ENCODE data around the gene DNLZ. TPM values are rescaled to one million over a fixed set of nuclear protein-coding genes. Genes with fewer than 3 reads are reported as not detected.

DNLZ gene
- total and polyA plus RNA-seq, 7 donors: 8.2 to 40.7 (median 18.7) TPM

DNA sequence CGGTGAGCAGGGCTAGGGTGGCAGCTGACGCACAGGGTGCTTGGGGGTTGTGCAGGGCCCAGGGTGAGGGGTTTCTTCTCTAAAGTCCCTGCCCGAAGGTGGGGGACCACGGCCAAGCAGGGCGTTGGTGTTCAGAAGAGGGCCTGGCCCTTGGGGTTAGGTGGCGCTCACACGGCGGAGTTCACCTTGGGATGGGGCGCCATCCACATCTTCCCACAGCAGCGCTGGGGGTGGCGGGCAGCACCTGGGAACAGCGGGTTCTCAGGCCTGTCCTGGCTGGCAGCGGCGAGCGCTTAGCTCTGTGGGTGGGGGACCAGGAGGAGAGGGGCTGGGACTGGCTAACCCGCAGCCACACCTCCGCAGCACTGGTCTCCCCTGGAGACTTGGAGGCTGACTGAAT lies 30.1 kb downstream of the DNLZ start:
- Histone ChIP-seq H3K4me3 (no peak overlapping the region), H3K27me3 (ENCODE audit: insufficient read depth in 3 of 3, low read length in 2 of 3) (peaks cover 0 to 8% (median 0%) of the 10 kb centered on the region in 3 donors), H3K9me3 (no peaks in the 10 kb centered on the region), H3K27ac (no peak overlapping the region), H3K4me1 (no peaks in the 10 kb centered on the region), H3K36me3 (ENCODE audit: insufficient read depth in 1 of 2, low read depth in 1 of 2) (no peaks in the 10 kb centered on the region)
- intact Hi-C loops (cut with DNase I): loop anchor here in 1 of 2 donors (10.0 kb wide), 1 partner anchor 301 kb away; no protein-coding TSS in a partner anchor
- WGBS, 3 donors: 94 to 95% (median 95%) methylated on average over 16 to 17 of the region's 17 CpGs
- DNase-seq: no peak
- no peak for ATAC-seq
- TF ChIP-seq, protein P1, sequence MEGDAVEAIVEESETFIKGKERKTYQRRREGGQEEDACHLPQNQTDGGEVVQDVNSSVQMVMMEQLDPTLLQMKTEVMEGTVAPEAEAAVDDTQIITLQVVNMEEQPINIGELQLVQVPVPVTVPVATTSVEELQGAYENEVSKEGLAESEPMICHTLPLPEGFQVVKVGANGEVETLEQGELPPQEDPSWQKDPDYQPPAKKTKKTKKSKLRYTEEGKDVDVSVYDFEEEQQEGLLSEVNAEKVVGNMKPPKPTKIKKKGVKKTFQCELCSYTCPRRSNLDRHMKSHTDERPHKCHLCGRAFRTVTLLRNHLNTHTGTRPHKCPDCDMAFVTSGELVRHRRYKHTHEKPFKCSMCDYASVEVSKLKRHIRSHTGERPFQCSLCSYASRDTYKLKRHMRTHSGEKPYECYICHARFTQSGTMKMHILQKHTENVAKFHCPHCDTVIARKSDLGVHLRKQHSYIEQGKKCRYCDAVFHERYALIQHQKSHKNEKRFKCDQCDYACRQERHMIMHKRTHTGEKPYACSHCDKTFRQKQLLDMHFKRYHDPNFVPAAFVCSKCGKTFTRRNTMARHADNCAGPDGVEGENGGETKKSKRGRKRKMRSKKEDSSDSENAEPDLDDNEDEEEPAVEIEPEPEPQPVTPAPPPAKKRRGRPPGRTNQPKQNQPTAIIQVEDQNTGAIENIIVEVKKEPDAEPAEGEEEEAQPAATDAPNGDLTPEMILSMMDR (IDR thresholded peaks at IDR 0.05): no peak

GRCh38 chr9:136333045-136333444 lies 30.5 kb downstream of the DNLZ start:
- peaks cover 3% of the 10 kb centered on the region for H3K4me1 ChIP-seq
- intact Hi-C loops (cut with DNase I): loop anchor here in 1 of 2 donors (10.0 kb wide), 1 partner anchor 302 kb away; no protein-coding TSS in a partner anchor
- 86 to 90% (median 89%) methylated on average over 12 of the region's 12 CpGs for WGBS, 3 donors
- H3K27me3 ChIP-seq (ENCODE audit: insufficient read depth in 3 of 3, low read length in 2 of 3): peaks cover 0 to 12% (median 0%) of the 10 kb centered on the region in 3 donors
- TF ChIP-seq, protein P1 (IDR thresholded peaks at IDR 0.05): no peak
- no peak for DNase-seq
- no peaks in the 10 kb centered on the region for H3K36me3 ChIP-seq (ENCODE audit: insufficient read depth in 1 of 2, low read depth in 1 of 2)
- no peaks in the 10 kb centered on the region for H3K9me3 ChIP-seq
- no peak for ATAC-seq
- no peak overlapping the region for H3K4me3 ChIP-seq
- no peak overlapping the region for H3K27ac ChIP-seq

DNA sequence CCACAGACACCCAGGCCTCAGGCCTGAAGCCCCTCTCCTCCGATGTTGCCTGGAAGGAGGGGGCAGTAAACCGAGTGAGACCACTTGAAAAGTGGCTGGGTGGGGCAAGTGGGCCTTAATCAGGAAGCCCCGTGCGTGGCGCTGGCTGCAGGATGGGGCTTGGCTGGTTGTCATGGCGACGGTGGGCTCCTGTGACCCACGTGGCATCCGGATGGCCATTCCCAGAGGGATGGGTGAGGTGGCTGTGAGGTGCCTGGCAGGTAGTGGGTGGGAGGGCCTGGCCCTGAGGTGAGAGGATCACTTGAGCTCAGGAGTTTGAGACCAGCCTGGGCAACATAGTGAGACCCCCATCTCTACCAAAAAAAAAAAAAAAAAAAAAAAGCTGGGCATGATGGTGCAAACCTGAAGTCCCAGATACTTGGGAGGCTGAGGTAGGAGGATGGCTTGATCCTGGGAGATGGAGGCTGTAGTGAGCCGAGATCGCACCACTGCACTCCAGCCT lies 31.0 kb downstream of the DNLZ start:
- Histone ChIP-seq H3K27ac (no peak overlapping the region), H3K4me3 (no peak overlapping the region), H3K9me3 (no peaks in the 10 kb centered on the region), H3K4me1 (peaks cover 5% of the 10 kb centered on the region), H3K27me3 (ENCODE audit: insufficient read depth in 3 of 3, low read length in 2 of 3) (peaks cover 0 to 16% (median 0%) of the 10 kb centered on the region in 3 donors), H3K36me3 (ENCODE audit: insufficient read depth in 1 of 2, low read depth in 1 of 2) (no peaks in the 10 kb centered on the region)
- ATAC-seq (no peak), DNase-seq (no peak)
- TF ChIP-seq, protein P1 (IDR thresholded peaks at IDR 0.05): no peak
- WGBS, 3 donors: 81 to 87% (median 83%) methylated on average over 11 of the region's 11 CpGs
- intact Hi-C loops (cut with DNase I): loop anchor here in 1 of 2 donors (10.0 kb wide), 1 partner anchor 302 kb away; no protein-coding TSS in a partner anchor

- TF ChIP-seq, protein P1 (IDR thresholded peaks at IDR 0.05): no peak
- peaks cover 0 to 18% (median 2%) of the 10 kb centered on the region in 3 donors for H3K27me3 ChIP-seq (ENCODE audit: insufficient read depth in 3 of 3, low read length in 2 of 3)
- 83 to 90% (median 87%) methylated on average over 46 of the region's 46 CpGs for WGBS, 3 donors
- intact Hi-C loops (cut with DNase I): loop anchor here in 1 of 2 donors (10.0 kb wide), 1 partner anchor 303 kb away; no protein-coding TSS in a partner anchor
- H3K4me3 ChIP-seq: no peak overlapping the region
- ATAC-seq: no peak
- H3K27ac ChIP-seq: no peak overlapping the region
- no peaks in the 10 kb centered on the region for H3K36me3 ChIP-seq (ENCODE audit: insufficient read depth in 1 of 2, low read depth in 1 of 2)
- peaks cover 5% of the 10 kb centered on the region for H3K4me1 ChIP-seq
- no peak for DNase-seq
- H3K9me3 ChIP-seq: no peaks in the 10 kb centered on the region
Observed at GRCh38 chr9:136331556-136332481, 31.7 kb downstream of the DNLZ start.
